ENCODE results near the gene TMBIM1.
A peak's percentile ranks its signal among the peaks of the same experiment; 100 is the strongest.

The TMBIM1 gene

DNA sequence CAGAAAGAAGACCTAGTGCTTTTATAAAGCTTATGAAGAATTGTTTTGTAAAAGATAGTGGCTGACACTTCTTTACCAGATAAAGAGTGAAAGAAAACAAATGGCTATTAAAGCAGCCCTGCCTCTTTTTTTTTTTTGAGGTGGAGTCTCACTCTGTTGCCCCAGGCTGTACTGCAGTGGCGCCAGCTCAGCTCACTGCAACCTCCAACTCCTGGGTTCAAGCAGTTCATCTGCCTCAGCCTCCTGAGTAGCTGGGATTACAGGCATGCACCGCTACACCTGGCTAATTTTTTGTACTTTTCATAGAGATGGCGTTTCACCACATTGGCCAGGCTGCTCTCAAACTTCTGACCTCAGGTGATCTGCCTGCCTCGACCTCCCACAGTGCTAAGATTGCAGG lies 62.5 kb downstream of the TMBIM1 start:
- Histone ChIP-seq H3K27me3 (ENCODE audit: low read length) (no peaks in the 10 kb centered on the region), H2AFZ (ENCODE audit: low read depth, low read length, severe bottlenecking) (no peak overlapping the region), H3K9me2 (replicated peaks; ENCODE audit: insufficient read depth, low read length) (no peaks in the 10 kb centered on the region), H3K27ac (ENCODE audit: low read depth, low read length) (peak overlapping the region; percentile 68), H3K9ac (ENCODE audit: low read length) (no peak overlapping the region), H4K20me1 (ENCODE audit: low read depth, low read length) (peaks cover 22% of the 10 kb centered on the region), H3F3A (ENCODE audit: insufficient read depth) (peaks cover 13% of the 10 kb centered on the region; the same call in 1 of the 2 replicates), H3K4me3 (ENCODE audit: insufficient read depth, low read length, poor library complexity, severe bottlenecking) (no peak overlapping the region), H3K36me3 (ENCODE audit: low read length) (peaks cover 60% of the 10 kb centered on the region), H3K79me2 (ENCODE audit: insufficient read depth, low read length) (peaks cover 50% of the 10 kb centered on the region), H3K4me2 (ENCODE audit: low read depth, low read length, poor library complexity, severe bottlenecking) (peak overlapping the region; percentile 6), H3K9me3 (ENCODE audit: insufficient read depth, low read length) (no peaks in the 10 kb centered on the region)
- no peak for TF ChIP-seq CTCF (IDR thresholded peaks at IDR 0.05; ENCODE audit: insufficient read depth, low read length, poor library complexity, severe bottlenecking)

DNA sequence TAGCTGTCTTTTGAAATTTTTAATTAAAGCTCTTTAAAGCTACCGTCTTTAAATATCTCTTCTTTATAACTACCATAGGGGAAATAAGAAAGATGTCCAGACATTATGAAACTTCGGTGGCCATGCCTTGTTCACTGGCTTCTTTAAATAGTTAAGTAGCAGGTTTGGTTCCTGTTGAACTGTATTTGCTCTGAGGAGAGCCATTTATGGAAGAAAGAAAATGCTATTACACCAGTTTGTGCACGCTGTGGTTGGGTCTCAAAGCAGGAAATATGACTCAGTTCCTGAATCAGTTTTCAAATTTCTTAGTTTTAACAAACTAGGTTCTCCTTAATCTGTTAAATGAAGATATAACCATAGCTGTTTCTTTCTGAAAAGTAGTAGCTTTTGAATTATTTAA lies 63.1 kb downstream of the TMBIM1 start:
- H3K27me3 ChIP-seq (ENCODE audit: low read length), result no peaks in the 10 kb centered on the region
- no peak overlapping the region for H3K9ac ChIP-seq (ENCODE audit: low read length)
- H3K4me2 ChIP-seq (ENCODE audit: low read depth, low read length, poor library complexity, severe bottlenecking), result peak overlapping the region; percentile 6
- H3K9me2 ChIP-seq (replicated peaks; ENCODE audit: insufficient read depth, low read length), result no peaks in the 10 kb centered on the region
- H4K20me1 ChIP-seq (ENCODE audit: low read depth, low read length), result peaks cover 28% of the 10 kb centered on the region
- peak overlapping the region; percentile 68 for H3K27ac ChIP-seq (ENCODE audit: low read depth, low read length)
- peaks cover 56% of the 10 kb centered on the region for H3K79me2 ChIP-seq (ENCODE audit: insufficient read depth, low read length)
- no peaks in the 10 kb centered on the region for H3K9me3 ChIP-seq (ENCODE audit: insufficient read depth, low read length)
- H2AFZ ChIP-seq (ENCODE audit: low read depth, low read length, severe bottlenecking), result no peak overlapping the region
- no peak overlapping the region for H3K4me3 ChIP-seq (ENCODE audit: insufficient read depth, low read length, poor library complexity, severe bottlenecking)
- peaks cover 62% of the 10 kb centered on the region for H3K36me3 ChIP-seq (ENCODE audit: low read length)
- H3F3A ChIP-seq (ENCODE audit: insufficient read depth), result peaks cover 13% of the 10 kb centered on the region; the same call in 1 of the 2 replicates
- TF ChIP-seq CTCF (IDR thresholded peaks at IDR 0.05; ENCODE audit: insufficient read depth, low read length, poor library complexity, severe bottlenecking) (no peak), EZH2phosphoT487 (conservative IDR thresholded peaks at IDR 0.05; ENCODE audit: low read length) (no peak)

DNA sequence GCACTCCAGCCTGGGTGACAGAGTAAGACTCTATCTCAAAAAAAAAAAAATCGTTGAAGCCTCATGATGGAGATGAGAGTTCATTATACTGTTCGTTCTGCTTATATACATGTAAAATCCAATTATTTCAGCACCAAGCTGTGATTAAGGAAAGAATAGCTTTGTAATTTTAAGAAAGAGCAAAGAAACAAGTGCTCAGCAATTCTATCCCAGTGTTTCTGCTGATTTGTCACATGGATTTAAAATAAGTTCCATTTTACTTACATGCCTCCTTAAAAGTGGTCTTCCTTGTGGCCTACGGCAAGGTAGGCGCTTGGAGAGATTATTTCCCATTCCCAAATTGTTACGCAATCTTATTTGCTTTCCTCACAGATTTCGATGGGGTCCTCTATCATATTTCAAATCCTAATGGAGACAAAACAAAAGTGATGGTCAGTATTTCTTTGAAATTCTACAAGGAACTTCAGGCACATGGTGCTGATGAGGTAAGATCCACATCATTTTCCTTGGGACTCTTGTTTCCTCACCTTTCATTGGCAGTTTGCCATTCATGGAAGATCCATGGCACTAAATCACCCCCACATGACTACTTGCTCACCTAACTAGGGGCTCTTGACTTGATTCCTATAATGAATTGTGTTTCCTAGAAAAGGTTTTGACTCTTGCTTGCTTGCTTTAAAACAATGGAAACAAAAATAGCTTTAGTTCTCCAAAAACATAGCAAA lies 63.8 kb downstream of the TMBIM1 start:
- Histone ChIP-seq H3K9me3 (ENCODE audit: insufficient read depth, low read length) (no peaks in the 10 kb centered on the region), H3F3A (ENCODE audit: insufficient read depth) (peaks cover 17% of the 10 kb centered on the region; the same call in 1 of the 2 replicates), H3K27ac (ENCODE audit: low read depth, low read length) (peak overlapping the region; percentile 68), H3K4me2 (ENCODE audit: low read depth, low read length, poor library complexity, severe bottlenecking) (peak overlapping the region; percentile 6), H3K27me3 (ENCODE audit: low read length) (no peaks in the 10 kb centered on the region), H3K9ac (ENCODE audit: low read length) (no peak overlapping the region), H3K4me3 (ENCODE audit: insufficient read depth, low read length, poor library complexity, severe bottlenecking) (no peak overlapping the region), H2AFZ (ENCODE audit: low read depth, low read length, severe bottlenecking) (no peak overlapping the region), H3K36me3 (ENCODE audit: low read length) (peaks cover 65% of the 10 kb centered on the region), H3K79me2 (ENCODE audit: insufficient read depth, low read length) (peaks cover 64% of the 10 kb centered on the region), H3K9me2 (replicated peaks; ENCODE audit: insufficient read depth, low read length) (no peaks in the 10 kb centered on the region), H4K20me1 (ENCODE audit: low read depth, low read length) (peaks cover 33% of the 10 kb centered on the region)
- no peak for TF ChIP-seq EZH2phosphoT487 (conservative IDR thresholded peaks at IDR 0.05; ENCODE audit: low read length)
- TF ChIP-seq CTCF (IDR thresholded peaks at IDR 0.05; ENCODE audit: insufficient read depth, low read length, poor library complexity, severe bottlenecking), result no peak
